IPS-20b (cell line): ENCODE measurements around the gene NRXN2.

Source experiments
- H3K27ac ChIP-seq: one replicate; pipeline ENCODE4 v1.5.1; 2013; ENCODE audit warnings: low read length
- H3K27me3 ChIP-seq: 2 replicates; pipeline ENCODE4 v1.6.1; 2013; ENCODE audit warnings: mild to moderate bottlenecking, low read length, inconsistent platforms; ENCODE audit not compliant: insufficient read depth
- H3K36me3 ChIP-seq: 2 replicates; pipeline ENCODE4 v1.6.1; 2013; ENCODE audit warnings: low read depth, mild to moderate bottlenecking, inconsistent platforms, low read length, moderate library complexity; ENCODE audit not compliant: insufficient read depth
- H3K4me1 ChIP-seq: 2 replicates; pipeline ENCODE4 v1.6.1; 2013; ENCODE audit warnings: mild to moderate bottlenecking, control low read depth, inconsistent platforms, low read length, moderate library complexity; ENCODE audit not compliant: insufficient read depth
- H3K4me3 ChIP-seq: 2 replicates; pipeline ENCODE4 v1.5.1; 2013; ENCODE audit warnings: mild to moderate bottlenecking, low read length, inconsistent platforms
- H3K9ac ChIP-seq: 2 replicates; pipeline ENCODE4 v1.6.1; 2013; ENCODE audit warnings: low read depth, mild to moderate bottlenecking, inconsistent platforms, low read length, moderate library complexity
- H3K9me3 ChIP-seq: 2 replicates; pipeline ENCODE4 v1.6.1; 2013; ENCODE audit warnings: mild to moderate bottlenecking, low read depth, low read length, inconsistent platforms; ENCODE audit not compliant: insufficient read depth

NRXN2 gene

DNA sequence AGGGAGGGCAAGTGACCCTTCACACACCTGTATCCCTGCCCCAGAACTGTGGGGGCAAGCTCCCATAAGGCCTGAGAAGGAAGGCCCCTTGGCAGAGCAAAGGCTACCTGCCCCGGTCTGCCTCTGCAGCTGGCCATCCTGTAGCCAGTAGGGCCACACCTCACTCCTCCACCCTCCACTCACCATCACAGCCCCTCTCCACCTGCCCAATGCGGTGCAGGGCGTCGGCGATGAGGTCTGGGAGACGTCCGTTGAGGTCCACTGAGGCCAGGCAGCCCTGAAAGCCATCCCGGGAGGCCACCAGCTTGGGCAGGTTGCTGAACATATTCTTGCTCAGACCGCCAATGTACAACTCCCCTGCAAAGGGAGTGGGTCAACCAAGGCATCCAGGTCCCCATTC, 74.4 kb downstream of the NRXN2 start:
- Histone ChIP-seq H3K9me3 (no peaks in the 10 kb centered on the region), H3K9ac (no peak overlapping the region), H3K36me3 (no peaks in the 10 kb centered on the region), H3K27me3 (peaks cover 48% of the 10 kb centered on the region), H3K4me3 (no peak overlapping the region), H3K27ac (no peak overlapping the region), H3K4me1 (peaks cover 22% of the 10 kb centered on the region)

- no peak overlapping the region for H3K9ac ChIP-seq
- H3K4me3 ChIP-seq: no peak overlapping the region
- peaks cover 56% of the 10 kb centered on the region for H3K27me3 ChIP-seq
- H3K36me3 ChIP-seq: no peaks in the 10 kb centered on the region
- no peak overlapping the region for H3K27ac ChIP-seq
- H3K4me1 ChIP-seq: peaks cover 18% of the 10 kb centered on the region
- H3K9me3 ChIP-seq: no peaks in the 10 kb centered on the region
Observed at GRCh38 chr11:64647019-64647779, 75.8 kb downstream of the NRXN2 start.

GRCh38 chr11:64644647-64645275, 78.2 kb downstream of the NRXN2 start:
- H3K4me1 ChIP-seq: peaks cover 18% of the 10 kb centered on the region
- peaks cover 81% of the 10 kb centered on the region for H3K27me3 ChIP-seq
- no peaks in the 10 kb centered on the region for H3K36me3 ChIP-seq
- no peaks in the 10 kb centered on the region for H3K9me3 ChIP-seq
- no peak overlapping the region for H3K27ac ChIP-seq
- peak overlapping the region; percentile 71; the same call in 1 of the 2 replicates for H3K4me3 ChIP-seq
- no peak overlapping the region for H3K9ac ChIP-seq

- H3K27me3 ChIP-seq: peaks cover 88% of the 10 kb centered on the region
- no peak overlapping the region for H3K27ac ChIP-seq
- H3K4me3 ChIP-seq: peak overlapping the region; percentile 71
- H3K9ac ChIP-seq: no peak overlapping the region
- H3K4me1 ChIP-seq: peaks cover 16% of the 10 kb centered on the region
- no peaks in the 10 kb centered on the region for H3K36me3 ChIP-seq
- H3K9me3 ChIP-seq: no peaks in the 10 kb centered on the region
Observed at GRCh38 chr11:64643920-64644646, 78.9 kb downstream of the NRXN2 start.

- Histone ChIP-seq H3K4me1 (peaks cover 13% of the 10 kb centered on the region), H3K9ac (no peak overlapping the region), H3K9me3 (no peaks in the 10 kb centered on the region), H3K4me3 (peak overlapping the region; percentile 71), H3K27me3 (peaks cover 88% of the 10 kb centered on the region), H3K27ac (no peak overlapping the region), H3K36me3 (no peaks in the 10 kb centered on the region)
Observed at GRCh38 chr11:64643256-64643881, 79.6 kb downstream of the NRXN2 start.

DNA sequence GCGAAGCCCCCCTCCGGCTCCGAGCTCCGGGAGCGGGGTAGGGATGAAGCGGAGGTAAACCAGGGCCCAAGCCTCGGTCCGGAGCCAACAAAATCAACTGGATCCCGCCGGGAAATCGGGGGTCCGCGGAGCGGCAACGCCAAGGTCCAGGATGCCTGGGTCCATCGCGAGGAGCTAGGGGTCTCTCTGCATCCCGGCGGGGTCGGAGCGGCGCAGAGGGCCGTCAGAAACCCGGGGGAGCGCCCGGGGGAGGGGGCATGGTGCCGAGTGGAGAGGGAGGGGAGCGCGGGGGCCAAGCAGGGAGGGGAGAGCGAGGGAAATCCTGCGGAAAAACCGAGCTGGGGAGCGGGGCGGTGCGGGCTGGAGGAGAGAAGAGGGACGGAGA, 80.1 kb downstream of the NRXN2 start:
- Histone ChIP-seq H3K4me3 (peak overlapping the region; percentile 71; the same call in 1 of the 2 replicates), H3K4me1 (peaks cover 13% of the 10 kb centered on the region), H3K27me3 (peaks cover 90% of the 10 kb centered on the region), H3K9me3 (no peaks in the 10 kb centered on the region), H3K27ac (no peak overlapping the region), H3K36me3 (no peaks in the 10 kb centered on the region), H3K9ac (no peak overlapping the region)

- Histone ChIP-seq H3K27ac (no peak overlapping the region), H3K9ac (no peak overlapping the region), H3K4me1 (peaks cover 13% of the 10 kb centered on the region), H3K4me3 (peak overlapping the region; percentile 46; the same call in 1 of the 2 replicates), H3K9me3 (no peaks in the 10 kb centered on the region), H3K36me3 (no peaks in the 10 kb centered on the region), H3K27me3 (peaks cover 93% of the 10 kb centered on the region)
Observed at GRCh38 chr11:64642418-64642735, 80.6 kb downstream of the NRXN2 start.

GRCh38 chr11:64641596-64642417, 81.2 kb downstream of the NRXN2 start:
- Histone ChIP-seq H3K36me3 (no peaks in the 10 kb centered on the region), H3K9ac (no peak overlapping the region), H3K27me3 (peaks cover 90% of the 10 kb centered on the region), H3K4me1 (peaks cover 13% of the 10 kb centered on the region), H3K4me3 (peak overlapping the region; percentile 46; the same call in 1 of the 2 replicates), H3K9me3 (no peaks in the 10 kb centered on the region), H3K27ac (no peak overlapping the region)

GRCh38 chr11:64639885-64640284, 83.1 kb downstream of the NRXN2 start:
- H3K4me1 ChIP-seq: peaks cover 8% of the 10 kb centered on the region
- H3K4me3 ChIP-seq: no peak overlapping the region
- H3K36me3 ChIP-seq: no peaks in the 10 kb centered on the region
- H3K9me3 ChIP-seq: no peaks in the 10 kb centered on the region
- H3K27ac ChIP-seq: no peak overlapping the region
- peaks cover 78% of the 10 kb centered on the region for H3K27me3 ChIP-seq
- H3K9ac ChIP-seq: no peak overlapping the region

GRCh38 chr11:64638829-64639228, 84.2 kb downstream of the NRXN2 start:
- no peaks in the 10 kb centered on the region for H3K36me3 ChIP-seq

More at GRCh38 chr11:64638829-64639228, 84.2 kb downstream of the NRXN2 start:
- Histone ChIP-seq H3K27me3 (peaks cover 67% of the 10 kb centered on the region), H3K4me3 (peak overlapping the region; percentile 71; the same call in 1 of the 2 replicates), H3K9ac (no peak overlapping the region), H3K9me3 (no peaks in the 10 kb centered on the region), H3K4me1 (peaks cover under 1% of the 10 kb centered on the region; the same call in 1 of the 2 replicates), H3K27ac (no peak overlapping the region)
